Femur (tissue), 1 donor: ENCODE results near the gene ABCG5.

Source experiments
- DNase-seq: peaks from one replicate; pipeline ENCODE4 v3.0.0-alpha.2; 2017

The ABCG5 gene

GRCh38 chr2:43838560-43839267, at the start of gene ABCG5, which contains the start of gene ABCG8:
ABCG5 (minus strand) TSS chr2:43838839; CDS start chr2:43838679, 160 bp downstream.
ABCG8 (plus strand) TSS chr2:43838971; CDS start chr2:43839054, 83 bp downstream.
- no peak for DNase-seq

- DNase-seq, result no peak
Observed at GRCh38 chr2:43887176-43887575, 48.5 kb upstream of the ABCG5 start.

- DNase-seq, result no peak
Observed at GRCh38 chr2:43885132-43885632, 46.5 kb upstream of the ABCG5 start.

- no peak for DNase-seq
Observed at GRCh38 chr2:43884689-43885088, 46.0 kb upstream of the ABCG5 start.

GRCh38 chr2:43882312-43882711, 43.7 kb upstream of the ABCG5 start:
- DNase-seq, result no peak

DNA sequence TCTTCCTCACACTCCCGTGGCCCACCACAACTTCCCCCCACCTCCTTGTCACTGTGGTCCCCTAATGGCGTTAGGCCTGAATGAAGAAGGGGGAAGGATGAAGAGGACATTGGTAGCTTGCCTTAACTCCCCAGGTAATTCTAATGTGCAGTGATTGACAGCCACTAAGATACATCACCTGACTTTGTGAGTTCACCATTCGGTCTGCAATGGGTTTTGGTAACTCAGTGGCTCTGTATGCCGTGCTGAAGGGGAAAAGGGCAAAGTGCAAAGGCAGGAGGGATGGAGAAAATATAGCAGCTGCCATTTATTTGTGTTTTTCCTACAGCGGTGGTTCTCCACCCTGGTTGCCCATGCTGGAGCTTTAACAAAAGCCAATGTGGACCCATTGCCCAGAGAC, 42.3 kb upstream of the ABCG5 start:
- DNase-seq, result no peak

- DNase-seq, result no peak
Observed at GRCh38 chr2:43880471-43880870, 41.8 kb upstream of the ABCG5 start.

DNA sequence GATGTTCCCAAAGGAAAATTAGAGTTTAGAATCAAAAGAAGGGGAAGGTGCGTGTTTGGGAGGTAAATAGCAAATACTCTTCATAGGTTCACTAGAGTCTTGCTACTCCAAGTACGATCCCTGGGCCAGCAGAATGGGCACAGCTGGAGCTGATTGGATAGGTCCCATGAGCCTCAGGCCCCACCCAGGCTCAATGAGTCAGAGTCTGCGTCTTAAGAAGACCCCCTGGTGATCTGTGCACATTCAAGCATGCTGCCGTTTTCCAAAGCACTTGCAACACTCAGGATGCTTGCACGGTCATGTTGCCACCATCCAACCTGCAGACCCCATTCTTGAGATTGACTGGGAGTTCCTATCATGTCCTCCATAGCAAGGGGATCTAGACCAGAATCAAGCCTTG, 40.6 kb upstream of the ABCG5 start:
- DNase-seq, result no peak

DNA sequence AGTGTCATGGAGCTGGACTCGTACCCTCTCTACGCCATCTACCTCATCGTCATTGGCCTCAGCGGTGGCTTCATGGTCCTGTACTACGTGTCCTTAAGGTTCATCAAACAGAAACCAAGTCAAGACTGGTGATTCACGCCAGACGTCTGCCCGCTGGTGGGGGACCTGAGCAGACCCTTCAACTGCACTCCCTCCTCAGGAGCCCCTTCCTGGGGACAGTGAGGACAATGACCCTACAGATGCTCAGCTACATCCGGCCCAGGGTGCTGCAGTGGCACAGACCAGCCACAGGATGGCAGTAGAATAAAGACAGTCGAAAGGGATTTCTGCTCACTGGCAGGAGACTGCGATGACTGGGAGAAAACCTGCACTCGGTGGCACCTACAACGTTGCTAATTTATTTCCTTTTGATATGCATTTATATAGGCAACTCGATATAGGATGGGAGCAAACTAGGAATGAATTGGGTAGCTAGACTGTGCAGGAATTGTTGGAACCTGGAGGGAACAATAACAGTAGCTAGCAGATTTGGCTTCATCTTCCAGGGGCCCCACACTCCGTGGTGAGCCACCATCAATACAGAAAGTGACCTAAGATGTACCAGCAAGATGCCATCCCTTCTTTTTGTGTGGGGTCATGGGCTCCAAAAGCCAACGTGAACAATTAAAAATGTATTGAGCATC, 39.3 kb upstream of the ABCG5 start:
- peak; percentile 54 for DNase-seq

DNA sequence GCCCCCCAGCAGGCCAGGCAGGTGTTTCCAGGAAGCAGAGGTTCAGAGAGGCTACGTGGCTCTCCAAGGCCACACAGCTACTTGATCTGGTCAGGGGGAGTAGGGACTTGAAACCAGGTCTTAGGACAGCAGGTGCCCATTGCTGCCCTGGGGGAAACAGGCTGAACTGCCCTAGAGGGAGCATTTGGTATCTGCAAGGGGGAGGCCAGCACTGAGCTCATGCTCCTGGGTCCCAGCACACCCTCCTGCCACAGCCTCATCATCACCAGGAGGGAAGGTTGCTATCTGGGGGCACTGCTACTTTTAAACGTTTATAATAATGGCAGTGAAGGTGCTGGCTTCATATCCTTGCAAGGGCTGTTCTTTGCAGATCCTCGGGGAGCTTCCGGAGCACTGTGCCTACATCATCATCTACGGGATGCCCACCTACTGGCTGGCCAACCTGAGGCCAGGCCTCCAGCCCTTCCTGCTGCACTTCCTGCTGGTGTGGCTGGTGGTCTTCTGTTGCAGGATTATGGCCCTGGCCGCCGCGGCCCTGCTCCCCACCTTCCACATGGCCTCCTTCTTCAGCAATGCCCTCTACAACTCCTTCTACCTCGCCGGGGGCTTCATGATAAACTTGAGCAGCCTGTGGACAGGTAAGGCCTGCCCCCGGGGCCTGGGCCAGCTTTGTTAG, 36.3 kb upstream of the ABCG5 start:
- DNase-seq, result no peak

DNA sequence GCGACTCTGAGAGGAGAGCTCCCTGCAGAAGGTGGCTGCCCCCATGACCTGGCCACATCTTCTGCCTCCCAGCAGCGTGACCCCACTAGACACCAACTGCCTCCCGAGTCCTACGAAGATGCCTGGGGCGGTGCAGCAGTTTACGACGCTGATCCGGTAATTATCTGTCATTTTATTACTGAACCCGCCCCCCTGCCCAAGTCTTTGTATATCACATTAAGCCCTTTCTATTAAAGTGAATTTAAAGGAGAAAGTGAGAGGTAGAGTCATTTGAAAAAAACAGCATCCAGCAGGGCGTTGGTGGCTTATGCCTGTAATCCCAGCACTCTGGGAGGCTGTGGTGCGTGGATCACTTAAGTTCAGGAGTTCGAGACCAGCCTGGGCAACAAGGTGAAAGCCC, 33.5 kb upstream of the ABCG5 start:
- no peak for DNase-seq

GRCh38 chr2:43855292-43855691, 16.7 kb upstream of the ABCG5 start:
- DNase-seq, result no peak

DNA sequence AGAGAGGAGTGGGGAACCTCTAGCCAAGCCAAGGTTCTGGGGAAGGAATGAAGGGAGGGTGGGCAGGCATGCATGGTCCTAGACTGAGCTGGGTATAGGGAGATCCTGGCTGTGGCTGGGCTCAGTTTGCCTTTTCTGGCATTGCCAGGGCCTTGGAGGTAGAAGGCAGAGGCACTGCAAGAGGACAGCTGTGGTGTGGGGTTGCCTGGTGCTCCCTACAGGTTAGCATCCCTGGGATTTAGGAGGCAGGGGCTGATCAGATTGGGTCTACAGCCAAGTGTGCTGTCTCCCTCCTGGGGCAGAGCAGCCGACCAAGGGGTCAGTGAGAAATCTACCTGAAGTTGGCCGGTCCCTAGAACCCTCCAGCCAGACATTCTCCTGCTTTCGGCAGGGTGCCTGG, 16.0 kb upstream of the ABCG5 start:
- no peak for DNase-seq

DNA sequence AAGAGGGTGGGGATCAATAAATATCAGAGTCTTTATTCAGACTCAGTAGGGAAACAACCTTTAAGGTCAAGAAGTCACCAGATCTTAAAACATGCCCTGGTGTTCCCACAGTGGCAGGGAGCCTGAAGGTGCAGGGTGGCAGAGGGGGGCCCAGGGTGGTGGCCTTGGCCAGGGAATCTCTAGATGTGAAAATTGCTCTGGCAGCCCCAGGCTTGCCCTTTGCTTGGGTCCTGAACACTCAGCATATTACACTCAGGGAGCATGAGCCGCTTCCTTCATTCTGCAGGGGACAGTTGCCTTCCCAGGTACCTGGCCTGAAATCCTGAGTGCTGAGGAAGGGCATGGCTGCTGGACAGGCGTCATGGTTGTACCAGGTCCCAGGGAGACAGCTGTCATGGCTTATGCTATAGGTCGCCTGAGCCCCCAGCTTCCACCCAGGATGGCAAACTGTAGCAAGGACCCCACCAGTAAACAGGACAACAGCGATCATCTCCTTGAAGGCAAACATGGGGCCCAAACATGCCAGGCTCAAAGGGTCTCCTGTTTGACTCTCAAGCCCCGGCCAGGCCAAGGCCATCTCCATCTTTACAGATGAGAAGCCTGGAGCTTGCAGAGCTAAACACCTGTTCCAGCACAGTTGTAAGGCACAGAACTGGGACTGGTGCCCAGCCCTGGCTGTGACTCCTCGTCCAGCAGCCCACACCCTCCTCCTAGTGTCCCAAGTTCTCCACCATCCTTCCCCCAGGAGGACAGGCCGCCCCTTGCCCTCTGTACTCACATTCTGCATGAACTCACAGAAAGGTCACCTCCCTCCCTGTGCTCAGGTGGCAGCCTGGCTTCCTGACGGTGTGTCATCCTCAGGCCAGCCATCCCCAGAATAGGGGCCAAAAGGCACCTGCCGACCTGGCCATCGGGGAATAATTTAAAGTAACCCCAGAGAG, 14.8 kb upstream of the ABCG5 start:
- DNase-seq, result no peak

DNA sequence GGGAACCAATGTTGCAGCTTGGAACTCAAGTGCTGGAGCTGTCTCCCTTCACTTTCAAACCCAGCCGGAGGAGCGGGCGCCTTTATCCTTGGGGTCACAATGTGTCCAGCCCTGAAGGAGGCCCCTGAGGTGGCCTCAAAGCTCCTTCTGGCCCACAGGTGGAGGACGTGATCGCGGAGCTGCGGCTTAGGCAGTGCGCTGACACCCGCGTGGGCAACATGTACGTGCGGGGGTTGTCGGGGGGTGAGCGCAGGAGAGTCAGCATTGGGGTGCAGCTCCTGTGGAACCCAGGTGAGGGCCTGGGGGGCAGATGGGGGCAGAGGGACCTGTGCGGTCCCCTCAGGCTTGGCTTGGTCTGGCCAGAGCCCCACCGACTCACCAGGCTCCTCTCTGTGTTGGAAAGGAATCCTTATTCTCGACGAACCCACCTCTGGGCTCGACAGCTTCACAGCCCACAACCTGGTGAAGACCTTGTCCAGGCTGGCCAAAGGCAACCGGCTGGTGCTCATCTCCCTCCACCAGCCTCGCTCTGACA, 13.6 kb upstream of the ABCG5 start:
- no peak for DNase-seq

- no peak for DNase-seq
Observed at GRCh38 chr2:43851011-43851980, 12.7 kb upstream of the ABCG5 start.

- no peak for DNase-seq
Observed at GRCh38 chr2:43848214-43848613, 9.6 kb upstream of the ABCG5 start.

DNA sequence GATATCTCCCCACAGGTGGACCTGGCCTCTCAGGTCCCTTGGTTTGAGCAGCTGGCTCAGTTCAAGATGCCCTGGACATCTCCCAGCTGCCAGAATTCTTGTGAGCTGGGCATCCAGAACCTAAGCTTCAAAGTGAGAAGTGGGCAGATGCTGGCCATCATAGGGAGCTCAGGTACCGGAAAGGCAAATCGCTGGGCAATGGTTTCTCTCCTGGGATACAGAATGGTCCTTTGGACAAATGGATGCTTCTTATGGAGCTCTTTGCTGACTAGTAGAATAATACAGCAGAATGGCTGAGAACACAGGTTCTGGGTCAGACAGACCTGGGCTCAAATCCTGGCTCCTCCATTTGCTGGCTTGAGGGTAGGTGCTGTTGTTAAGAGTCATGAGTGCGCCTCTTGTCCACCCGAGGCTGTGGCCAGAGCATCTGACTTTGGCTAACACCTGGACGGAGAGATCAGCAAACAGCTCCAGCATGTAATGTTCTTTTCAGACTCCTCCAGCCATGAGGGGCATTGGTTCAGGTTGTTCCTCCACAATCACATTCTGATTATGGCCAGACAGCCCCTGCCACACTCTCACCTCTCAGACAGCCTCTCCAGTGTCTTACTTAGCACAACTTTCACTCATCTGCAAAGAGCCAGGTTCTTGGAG, 7.6 kb upstream of the ABCG5 start:
- no peak for DNase-seq

- DNase-seq, result no peak
Observed at GRCh38 chr2:43845181-43845580, 6.5 kb upstream of the ABCG5 start.

DNA sequence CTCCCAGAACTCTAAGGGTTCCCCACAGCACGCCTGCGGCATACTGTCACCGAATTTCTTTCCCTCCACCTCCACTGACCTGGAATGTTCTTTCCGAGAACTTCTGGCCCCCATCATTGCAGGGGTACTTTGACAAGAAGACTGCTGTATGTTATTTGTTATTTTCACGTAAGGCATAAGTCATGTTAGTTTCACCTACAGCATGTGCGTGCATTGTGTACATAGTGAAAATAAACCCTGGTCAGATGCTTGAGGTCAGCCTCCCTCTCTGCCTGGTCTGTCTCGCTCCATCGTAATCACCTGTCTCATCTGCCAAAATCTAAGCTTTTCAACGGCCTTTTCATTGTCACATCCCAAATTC, 4.2 kb upstream of the ABCG5 start:
- no peak for DNase-seq
